Brain microvascular endothelial cell (primary cell): Measurements from ENCODE around the gene COL12A1.

Experiments used
- DNase-seq: peaks from one replicate; pipeline ENCODE4 v3.0.0-alpha.2; 2020
- H3K27ac ChIP-seq: fragments of 250-450 bp; sonication (Bioruptor Pico); 2 replicates; pipeline ENCODE4 v1.5.1; 2020; ENCODE audit warnings: mild to moderate bottlenecking, moderate library complexity
- H3K27me3 ChIP-seq: fragments of 250-450 bp; sonication (Bioruptor Pico); replicated peaks from 2 replicates; pipeline ENCODE4 v1.5.1; 2020; ENCODE audit warnings: mild to moderate bottlenecking
- H3K36me3 ChIP-seq: fragments of 250-450 bp; sonication (Bioruptor Pico); replicated peaks from 2 replicates; pipeline ENCODE4 v1.5.1; 2020; ENCODE audit warnings: mild to moderate bottlenecking
- H3K4me3 ChIP-seq: 2 replicates; pipeline ENCODE4 v1.5.1; 2011; ENCODE audit warnings: low read depth, mild to moderate bottlenecking, control low read depth, low read length, moderate library complexity
- CTCF ChIP-seq: IDR thresholded peaks from 2 replicates; pipeline ENCODE4 v1.5.1; 2011; ENCODE audit warnings: low read depth, mild to moderate bottlenecking, moderate library complexity, low read length, control low read depth, inconsistent platforms; ENCODE audit errors: missing control alignments
- in situ Hi-C: cut with HindIII; loops from 2 replicates; pipeline ENCODE4 v1.10.0; 2017; ENCODE audit warnings: low sequenced_read_pairs, low pct_ligation_motif_present

Gene COL12A1

GRCh38 chr6:75169689-75170586 lies 35.9 kb downstream of the COL12A1 start:
- in situ Hi-C loops = no loop called here

GRCh38 chr6:75167851-75168250 lies 38.0 kb downstream of the COL12A1 start:
- H3K36me3 ChIP-seq = peaks cover 3% of the 10 kb centered on the region
- H3K27me3 ChIP-seq = no peaks in the 10 kb centered on the region
- no peak for DNase-seq
- no peak overlapping the region for H3K4me3 ChIP-seq
- in situ Hi-C loops = no loop called here
- no peak for TF ChIP-seq CTCF
- H3K27ac ChIP-seq = no peak overlapping the region

More at GRCh38 chr6:75169689-75170586, 35.9 kb downstream of the COL12A1 start:
- no peak overlapping the region for H3K4me3 ChIP-seq
- peaks cover 3% of the 10 kb centered on the region for H3K36me3 ChIP-seq
- H3K27ac ChIP-seq = no peak overlapping the region
- no peaks in the 10 kb centered on the region for H3K27me3 ChIP-seq
- TF ChIP-seq CTCF = no peak
- DNase-seq = no peak

GRCh38 chr6:75167325-75167724 lies 38.5 kb downstream of the COL12A1 start:
- H3K27me3 ChIP-seq = no peaks in the 10 kb centered on the region
- TF ChIP-seq CTCF = no peak
- DNase-seq = no peak
- no peak overlapping the region for H3K4me3 ChIP-seq
- peaks cover 3% of the 10 kb centered on the region for H3K36me3 ChIP-seq
- H3K27ac ChIP-seq = no peak overlapping the region
- in situ Hi-C loops = no loop called here

- H3K4me3 ChIP-seq = no peak overlapping the region
- DNase-seq = no peak
- TF ChIP-seq CTCF = no peak
- H3K36me3 ChIP-seq = peaks cover 3% of the 10 kb centered on the region
- in situ Hi-C loops = no loop called here
- no peaks in the 10 kb centered on the region for H3K27me3 ChIP-seq
- H3K27ac ChIP-seq = no peak overlapping the region
Observed at GRCh38 chr6:75166773-75167172, 39.1 kb downstream of the COL12A1 start.

- no peak for TF ChIP-seq CTCF
- H3K27ac ChIP-seq = no peak overlapping the region
- H3K27me3 ChIP-seq = no peaks in the 10 kb centered on the region
- DNase-seq = no peak
- in situ Hi-C loops = no loop called here
- H3K4me3 ChIP-seq = no peak overlapping the region
- peaks cover 3% of the 10 kb centered on the region for H3K36me3 ChIP-seq
Observed at GRCh38 chr6:75166236-75166635, 39.6 kb downstream of the COL12A1 start.

GRCh38 chr6:75158176-75158575 lies 47.7 kb downstream of the COL12A1 start:
- TF ChIP-seq CTCF = no peak
- no peak for DNase-seq
- in situ Hi-C loops = no loop called here

More at GRCh38 chr6:75158176-75158575, 47.7 kb downstream of the COL12A1 start:
- peaks cover 4% of the 10 kb centered on the region for H3K36me3 ChIP-seq
- H3K27me3 ChIP-seq = no peaks in the 10 kb centered on the region
- H3K4me3 ChIP-seq = no peak overlapping the region
- H3K27ac ChIP-seq = no peak overlapping the region
